Esophagus muscularis mucosa (tissue), 3 donors: ENCODE measurements around the gene ERLEC1.

Source experiments
- POLR2A ChIP-seq: fragments of 450-650 bp; IDR thresholded peaks from one replicate; pipeline ENCODE4 v1.6.1; 2017; ENCODE audit warnings: antibody characterized with exemption, moderate library complexity, mild to moderate bottlenecking, low read depth
- POLR2AphosphoS5 ChIP-seq, 2 donors: sonication (generic); formaldehyde crosslinking; IDR thresholded peaks; one replicate each; pipeline ENCODE4 v1.6.1; 2017; ENCODE audit warnings: antibody characterized with exemption in 2 of 2
- TF ChIP-seq, protein P1 (sequence below), 3 experiments: fragments of 200-600 bp in 2 of 3; fragments of 450-650 bp in 1 of 3; sonication (generic) in 2 of 3; IDR thresholded peaks; one replicate each; pipeline ENCODE4 v1.5.1; 2017 to 2019; ENCODE audit warnings: antibody characterized with exemption in 3 of 3, mild to moderate bottlenecking in 2 of 3, moderate library complexity in 1 of 3

- TF ChIP-seq, protein P1, sequence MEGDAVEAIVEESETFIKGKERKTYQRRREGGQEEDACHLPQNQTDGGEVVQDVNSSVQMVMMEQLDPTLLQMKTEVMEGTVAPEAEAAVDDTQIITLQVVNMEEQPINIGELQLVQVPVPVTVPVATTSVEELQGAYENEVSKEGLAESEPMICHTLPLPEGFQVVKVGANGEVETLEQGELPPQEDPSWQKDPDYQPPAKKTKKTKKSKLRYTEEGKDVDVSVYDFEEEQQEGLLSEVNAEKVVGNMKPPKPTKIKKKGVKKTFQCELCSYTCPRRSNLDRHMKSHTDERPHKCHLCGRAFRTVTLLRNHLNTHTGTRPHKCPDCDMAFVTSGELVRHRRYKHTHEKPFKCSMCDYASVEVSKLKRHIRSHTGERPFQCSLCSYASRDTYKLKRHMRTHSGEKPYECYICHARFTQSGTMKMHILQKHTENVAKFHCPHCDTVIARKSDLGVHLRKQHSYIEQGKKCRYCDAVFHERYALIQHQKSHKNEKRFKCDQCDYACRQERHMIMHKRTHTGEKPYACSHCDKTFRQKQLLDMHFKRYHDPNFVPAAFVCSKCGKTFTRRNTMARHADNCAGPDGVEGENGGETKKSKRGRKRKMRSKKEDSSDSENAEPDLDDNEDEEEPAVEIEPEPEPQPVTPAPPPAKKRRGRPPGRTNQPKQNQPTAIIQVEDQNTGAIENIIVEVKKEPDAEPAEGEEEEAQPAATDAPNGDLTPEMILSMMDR (IDR thresholded peaks at IDR 0.05) = no peak
- TF ChIP-seq POLR2A = no peak
- TF ChIP-seq POLR2AphosphoS5 (IDR thresholded peaks at IDR 0.05) = no peak
These were observed 6.8 kb upstream of the ERLEC1 start for GRCh38 chr2:53780056-53780455.
